Activated naive CD8-positive, alpha-beta T cell treated with anti-CD3 and anti-CD28 coated beads, Interleukin-2, amount 50 U/mL, for 24 hours (primary cell): ENCODE data around the gene LMAN2L.

Experiments used
- ATAC-seq: fragments of 150-1000 bp; cut with Tn5 transposase; one replicate; pipeline ENCODE4 v1.10.0; 2021
- DNase-seq: peaks from one replicate; pipeline ENCODE4 v3.0.0; 2021
- H3K27ac Mint-ChIP-seq: one replicate; pipeline ENCODE4 v1.8.0; 2021; ENCODE audit warnings: mild to moderate bottlenecking, mixed read lengths
- H3K27me3 Mint-ChIP-seq: one replicate; pipeline ENCODE4 v1.8.0; 2021; ENCODE audit warnings: mixed read lengths
- H3K36me3 Mint-ChIP-seq: one replicate; pipeline ENCODE4 v1.8.0; 2021; ENCODE audit warnings: low read depth, mixed read lengths
- H3K4me1 Mint-ChIP-seq: one replicate; pipeline ENCODE4 v1.8.0; 2021; ENCODE audit warnings: mixed read lengths
- H3K4me3 Mint-ChIP-seq: one replicate; pipeline ENCODE4 v1.8.0; 2021; ENCODE audit warnings: mild to moderate bottlenecking, moderate library complexity, mixed read lengths
- H3K9me3 Mint-ChIP-seq: one replicate; pipeline ENCODE4 v1.8.0; 2021; ENCODE audit warnings: mixed read lengths

The LMAN2L gene

GRCh38 chr2:96702098-96702785, 37.6 kb downstream of the LMAN2L start:
- peaks cover 8% of the 10 kb centered on the region for H3K36me3 Mint-ChIP-seq
- no peaks in the 10 kb centered on the region for H3K9me3 Mint-ChIP-seq
- H3K27ac Mint-ChIP-seq: no peak overlapping the region
- no peak for ATAC-seq
- no peaks in the 10 kb centered on the region for H3K27me3 Mint-ChIP-seq
- H3K4me1 Mint-ChIP-seq: no peaks in the 10 kb centered on the region
- no peak overlapping the region for H3K4me3 Mint-ChIP-seq
- DNase-seq: no peak

DNA sequence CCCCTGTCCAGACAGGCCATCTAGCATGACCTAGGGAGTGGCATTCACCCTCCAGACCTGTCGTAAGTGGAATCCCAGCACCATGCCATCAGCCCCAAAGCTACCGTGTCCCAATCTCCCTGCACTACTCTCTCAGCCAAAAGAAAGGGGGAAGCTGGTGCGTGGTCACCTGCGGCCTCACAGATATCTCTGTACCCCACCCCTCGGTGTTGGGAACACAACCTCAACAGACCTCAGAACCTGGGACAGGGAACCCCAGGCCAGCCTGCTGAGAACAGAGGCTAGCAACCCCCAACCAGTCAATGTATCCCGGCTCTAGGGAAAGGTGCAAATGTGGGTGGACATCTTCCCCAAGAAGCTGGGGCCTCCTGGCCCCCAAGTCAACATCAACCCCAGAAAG, 38.2 kb downstream of the LMAN2L start:
- H3K27ac Mint-ChIP-seq: no peak overlapping the region
- H3K27me3 Mint-ChIP-seq: no peaks in the 10 kb centered on the region
- no peak overlapping the region for H3K4me3 Mint-ChIP-seq
- ATAC-seq: no peak
- no peaks in the 10 kb centered on the region for H3K4me1 Mint-ChIP-seq
- DNase-seq: no peak
- H3K9me3 Mint-ChIP-seq: no peaks in the 10 kb centered on the region
- peaks cover 4% of the 10 kb centered on the region for H3K36me3 Mint-ChIP-seq

- ATAC-seq (no peak), DNase-seq (no peak)
- Mint-ChIP-seq H3K4me3 (no peak overlapping the region), H3K9me3 (no peaks in the 10 kb centered on the region), H3K36me3 (peaks cover 1% of the 10 kb centered on the region), H3K4me1 (no peaks in the 10 kb centered on the region), H3K27ac (no peak overlapping the region), H3K27me3 (no peaks in the 10 kb centered on the region)
Observed at GRCh38 chr2:96700086-96700485, 39.8 kb downstream of the LMAN2L start.

DNA sequence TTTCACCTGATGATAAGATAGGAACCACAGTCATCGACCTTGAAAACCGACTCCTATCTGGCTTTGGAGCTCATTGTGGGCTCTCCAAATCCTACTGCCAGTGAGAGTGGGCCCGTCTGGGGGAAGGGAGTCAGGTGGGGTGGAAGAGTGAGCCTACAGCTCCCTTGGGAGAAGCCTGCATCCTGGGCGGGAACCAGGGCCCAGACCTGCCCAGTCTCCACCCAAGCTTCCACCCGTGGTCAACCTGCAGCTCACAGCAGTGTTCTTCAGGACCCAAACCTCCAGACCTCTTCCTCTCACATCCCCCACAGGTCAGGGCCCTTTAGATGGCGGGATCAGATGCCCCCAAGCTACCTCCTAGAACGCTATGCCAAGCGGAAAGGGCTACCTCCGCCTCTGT, 40.2 kb downstream of the LMAN2L start:
- no peaks in the 10 kb centered on the region for H3K4me1 Mint-ChIP-seq
- H3K27me3 Mint-ChIP-seq: no peaks in the 10 kb centered on the region
- ATAC-seq (no peak), DNase-seq (no peak)
- H3K27ac Mint-ChIP-seq: no peak overlapping the region
- H3K4me3 Mint-ChIP-seq: no peak overlapping the region
- no peaks in the 10 kb centered on the region for H3K9me3 Mint-ChIP-seq
- H3K36me3 Mint-ChIP-seq: peaks cover 1% of the 10 kb centered on the region

DNA sequence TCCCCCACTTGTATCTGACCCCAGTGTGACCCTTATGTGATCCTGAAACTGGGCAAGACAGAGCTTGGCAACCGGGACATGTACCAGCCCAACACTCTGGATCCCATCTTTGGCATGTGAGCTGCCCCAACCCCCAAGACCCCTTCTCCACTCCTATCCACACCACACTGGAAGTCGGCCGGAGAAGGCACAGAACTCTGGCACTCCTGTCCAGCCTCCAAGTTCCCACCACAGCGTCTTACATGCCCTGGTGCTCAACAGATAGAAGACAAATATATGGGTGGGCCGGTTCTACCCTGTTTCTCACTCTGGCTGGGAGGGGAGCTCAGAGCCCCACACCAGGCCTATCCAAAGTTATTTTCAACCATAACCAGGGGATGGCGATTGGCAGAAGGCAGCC, 40.8 kb downstream of the LMAN2L start:
- Mint-ChIP-seq H3K27me3 (no peaks in the 10 kb centered on the region), H3K27ac (no peak overlapping the region), H3K36me3 (peaks cover under 1% of the 10 kb centered on the region), H3K4me1 (no peaks in the 10 kb centered on the region), H3K9me3 (no peaks in the 10 kb centered on the region), H3K4me3 (no peak overlapping the region)
- ATAC-seq (no peak), DNase-seq (no peak)

GRCh38 chr2:96698221-96698861, 41.5 kb downstream of the LMAN2L start:
- no peaks in the 10 kb centered on the region for H3K27me3 Mint-ChIP-seq
- no peak for DNase-seq

GRCh38 chr2:96697476-96697875, 42.4 kb downstream of the LMAN2L start:
- Mint-ChIP-seq H3K4me3 (no peak overlapping the region), H3K4me1 (no peaks in the 10 kb centered on the region), H3K36me3 (no peaks in the 10 kb centered on the region), H3K27me3 (no peaks in the 10 kb centered on the region), H3K27ac (no peak overlapping the region), H3K9me3 (no peaks in the 10 kb centered on the region)
- ATAC-seq: no peak
- DNase-seq: no peak

More at GRCh38 chr2:96698221-96698861, 41.5 kb downstream of the LMAN2L start:
- no peaks in the 10 kb centered on the region for H3K9me3 Mint-ChIP-seq
- H3K4me1 Mint-ChIP-seq: no peaks in the 10 kb centered on the region
- no peak for ATAC-seq
- H3K27ac Mint-ChIP-seq: no peak overlapping the region
- no peak overlapping the region for H3K4me3 Mint-ChIP-seq
- no peaks in the 10 kb centered on the region for H3K36me3 Mint-ChIP-seq

GRCh38 chr2:96695602-96696001, 44.3 kb downstream of the LMAN2L start:
- DNase-seq (no peak), ATAC-seq (no peak)
- Mint-ChIP-seq H3K27me3 (no peaks in the 10 kb centered on the region), H3K4me1 (no peaks in the 10 kb centered on the region), H3K9me3 (no peaks in the 10 kb centered on the region), H3K4me3 (no peak overlapping the region), H3K27ac (no peak overlapping the region), H3K36me3 (no peaks in the 10 kb centered on the region)

DNA sequence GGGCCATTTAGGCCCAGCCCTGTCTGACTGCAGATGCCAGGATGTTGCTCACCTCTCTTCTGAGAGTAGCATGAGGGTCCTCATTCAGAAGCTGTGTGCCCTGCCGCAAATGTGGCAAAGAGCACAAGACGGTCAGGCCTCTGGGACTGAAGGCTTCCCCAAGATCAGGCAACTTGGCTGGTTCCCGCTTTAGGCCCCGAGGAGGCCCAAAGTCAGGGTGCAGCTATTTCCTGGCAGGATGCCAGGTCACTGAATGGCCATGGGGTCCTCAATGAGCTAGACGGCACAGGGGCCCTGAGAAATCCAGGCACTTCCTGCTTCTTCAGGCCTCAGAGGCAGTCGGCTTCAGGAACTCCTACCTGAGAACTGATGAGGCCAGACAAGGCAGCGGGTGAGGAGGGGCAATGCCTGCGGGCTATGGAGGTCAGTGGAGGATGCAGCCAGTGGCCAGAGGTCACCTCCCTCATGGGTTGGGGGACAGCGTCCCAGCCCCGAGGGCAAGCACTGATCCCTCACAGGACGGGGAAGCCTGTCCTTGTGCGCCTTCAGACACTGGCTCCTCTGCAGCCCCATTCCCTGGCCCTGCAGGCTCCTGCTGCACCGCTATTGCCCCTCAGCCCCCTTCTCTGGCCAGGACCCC, 44.9 kb downstream of the LMAN2L start:
- no peaks in the 10 kb centered on the region for H3K4me1 Mint-ChIP-seq
- H3K36me3 Mint-ChIP-seq: no peaks in the 10 kb centered on the region
- no peak overlapping the region for H3K4me3 Mint-ChIP-seq
- DNase-seq: no peak
- H3K9me3 Mint-ChIP-seq: no peaks in the 10 kb centered on the region
- no peak overlapping the region for H3K27ac Mint-ChIP-seq
- ATAC-seq: no peak
- H3K27me3 Mint-ChIP-seq: no peaks in the 10 kb centered on the region

DNA sequence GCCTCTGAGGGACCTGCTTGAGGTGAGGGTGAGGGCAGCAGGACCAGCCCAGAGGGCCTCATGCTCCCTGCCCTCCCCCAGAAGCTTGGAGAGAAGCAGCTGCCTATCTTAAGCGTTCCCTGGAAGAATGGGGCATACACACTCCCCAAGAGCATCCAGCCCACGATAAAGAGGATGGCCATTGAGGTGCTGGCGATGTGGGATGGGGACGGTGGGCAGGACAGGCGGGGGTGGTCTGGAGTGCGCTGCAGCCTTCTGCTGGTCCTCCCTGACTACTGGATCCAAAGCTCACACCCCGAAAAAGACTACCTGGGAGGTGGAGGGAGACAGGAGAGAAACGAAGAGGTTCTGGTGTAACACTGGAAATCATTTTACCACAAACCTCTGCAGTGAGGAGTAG, 45.6 kb downstream of the LMAN2L start:
- Mint-ChIP-seq H3K4me1 (no peaks in the 10 kb centered on the region), H3K27me3 (no peaks in the 10 kb centered on the region), H3K36me3 (no peaks in the 10 kb centered on the region), H3K9me3 (no peaks in the 10 kb centered on the region), H3K4me3 (no peak overlapping the region), H3K27ac (no peak overlapping the region)
- ATAC-seq (no peak), DNase-seq (no peak)

DNA sequence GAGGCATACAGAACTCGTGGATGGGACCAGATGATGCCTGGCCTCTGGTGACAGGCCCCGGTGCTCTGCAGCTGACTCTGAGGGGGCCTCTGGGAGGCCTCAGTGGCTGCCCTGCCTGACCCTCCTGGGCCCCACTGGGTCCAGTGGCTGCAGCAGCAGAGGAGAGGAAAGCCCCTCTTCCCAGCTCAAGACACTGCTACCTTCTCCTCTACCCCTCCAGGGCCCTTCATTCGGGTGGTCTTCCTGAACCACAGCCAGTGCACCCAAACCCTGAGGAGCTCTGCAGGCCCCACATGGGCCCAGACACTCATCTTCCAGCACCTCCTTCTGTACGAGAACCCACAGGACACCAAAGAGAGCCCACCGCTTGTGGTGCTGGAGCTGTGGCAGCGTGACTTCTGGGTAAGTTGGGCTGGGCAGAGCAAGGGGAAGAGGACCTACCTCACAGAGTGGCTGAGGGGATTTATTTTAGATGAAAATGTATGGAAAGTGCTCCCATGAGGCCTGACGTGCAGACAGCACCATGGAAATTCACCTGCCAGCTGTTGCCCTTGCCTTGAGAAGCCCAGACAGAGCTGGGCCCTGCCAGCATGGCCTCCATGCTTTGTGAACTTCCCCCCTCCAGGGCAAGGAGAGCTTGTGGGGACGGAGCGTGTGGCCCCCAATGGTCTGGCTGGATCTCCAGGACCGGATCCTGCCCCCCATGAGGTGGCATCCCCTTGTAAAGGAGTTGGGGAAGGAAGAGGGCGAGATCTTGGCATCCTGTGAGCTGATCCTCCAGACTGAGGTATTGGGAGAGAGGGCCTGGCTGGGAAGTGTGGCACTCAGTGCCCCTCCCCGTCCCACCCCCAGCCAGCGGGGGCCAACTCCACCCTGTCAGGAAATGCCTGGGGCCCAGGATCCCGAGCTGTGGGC, 46.3 kb downstream of the LMAN2L start:
- no peak for DNase-seq

DNA sequence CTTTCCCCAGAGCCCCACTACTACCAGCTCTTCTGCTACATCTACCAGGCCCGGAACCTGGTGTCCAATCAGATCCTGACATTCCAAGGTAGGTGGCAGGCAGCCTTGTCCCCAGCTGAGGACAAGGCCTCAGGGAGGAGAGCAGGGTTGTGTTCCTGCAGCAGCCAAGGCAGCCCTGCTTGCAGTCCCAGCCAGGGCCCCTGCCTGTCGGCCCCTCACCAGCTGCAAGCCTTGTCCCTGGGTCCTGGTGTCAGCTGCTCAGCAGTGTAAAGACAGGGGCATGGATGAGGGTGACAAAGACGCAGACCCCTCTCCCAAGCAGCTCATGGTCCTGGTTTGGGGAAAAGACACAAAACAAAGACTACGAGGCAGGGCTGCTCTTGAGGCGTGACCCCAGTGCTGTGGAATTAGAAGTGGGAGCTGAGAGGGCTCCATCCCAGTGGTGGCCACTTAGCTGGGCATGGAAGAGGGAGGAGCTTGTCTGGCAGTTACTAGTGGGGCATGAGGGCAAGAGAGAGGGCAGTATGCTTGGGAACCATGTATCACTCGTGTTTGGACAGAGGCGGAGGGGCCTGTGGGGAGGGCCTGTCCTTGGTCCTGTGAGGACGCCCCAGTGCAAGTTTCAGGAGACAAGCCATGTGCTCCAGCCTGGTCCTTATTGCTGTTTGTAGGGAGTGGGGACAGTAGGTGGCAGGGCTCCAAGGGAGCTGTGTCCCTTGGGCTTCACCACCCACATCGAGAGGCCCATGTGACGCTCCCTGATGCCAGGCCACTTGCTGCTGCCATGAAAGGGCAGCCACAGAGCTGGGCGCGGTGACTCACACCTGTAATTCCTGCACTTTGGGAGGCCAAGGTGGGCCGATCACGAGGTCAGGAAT, 47.5 kb downstream of the LMAN2L start:
- ATAC-seq (no peak), DNase-seq (no peak)
- no peaks in the 10 kb centered on the region for H3K27me3 Mint-ChIP-seq
- no peaks in the 10 kb centered on the region for H3K36me3 Mint-ChIP-seq
- no peak overlapping the region for H3K27ac Mint-ChIP-seq
- H3K4me3 Mint-ChIP-seq: no peak overlapping the region
- H3K9me3 Mint-ChIP-seq: no peaks in the 10 kb centered on the region
- H3K4me1 Mint-ChIP-seq: no peaks in the 10 kb centered on the region

More for the DNA sequence above, 46.3 kb downstream of the LMAN2L start:
- H3K4me3 Mint-ChIP-seq: no peak overlapping the region
- no peaks in the 10 kb centered on the region for H3K27me3 Mint-ChIP-seq
- H3K4me1 Mint-ChIP-seq: no peaks in the 10 kb centered on the region
- H3K9me3 Mint-ChIP-seq: no peaks in the 10 kb centered on the region
- no peaks in the 10 kb centered on the region for H3K36me3 Mint-ChIP-seq
- no peak overlapping the region for H3K27ac Mint-ChIP-seq
- ATAC-seq: no peak

- ATAC-seq: no peak
- DNase-seq: no peak
Observed at GRCh38 chr2:96691022-96691612, 48.7 kb downstream of the LMAN2L start.

More at GRCh38 chr2:96691022-96691612, 48.7 kb downstream of the LMAN2L start:
- Mint-ChIP-seq H3K4me1 (no peaks in the 10 kb centered on the region), H3K36me3 (no peaks in the 10 kb centered on the region), H3K27me3 (no peaks in the 10 kb centered on the region), H3K9me3 (no peaks in the 10 kb centered on the region), H3K27ac (no peak overlapping the region), H3K4me3 (no peak overlapping the region)
